A549 (cell line): ENCODE measurements around the gene TBX2. TPM values are rescaled to one million over a fixed set of nuclear protein-coding genes. Genes with fewer than 3 reads are reported as not detected.

Experiments
- ATAC-seq, 2 experiments: fragments of 200-7000 bp in 1 of 2; fragments of >200 bp in 1 of 2; cut with Nextera tagmentation in 1 of 2; cut with Tn5 transposase in 1 of 2; 3 replicates each; pipeline versions ENCODE4 v1.8.0 to v1.9.1; 2018 to 2020; ENCODE audit warnings: mild to moderate bottlenecking in 1 of 2, moderate library complexity in 1 of 2
- CTCF ChIA-PET: fragments of 300-600 bp; sonication (Branson Sonifier 250); formaldehyde crosslinking; extraction: SDS; loops from one replicate; lab custom pipeline; 2021; ENCODE audit warnings: antibody characterized with exemption, inconsistent platforms; lab: Yijun Ruan, JAX
- POLR2A ChIA-PET: fragments of 350-600 bp; formaldehyde crosslinking; extraction: SDS; loops from one replicate; lab custom pipeline; 2021; ENCODE audit warnings: antibody characterized with exemption, inconsistent platforms; lab: Yijun Ruan, JAX
- DNase-seq, 2 experiments: peaks; one replicate each; pipeline versions ENCODE4 v3.0.0 to v3.0.0-alpha.2; 2011 to 2016; ENCODE audit warnings: low read depth in 1 of 2, low spot score in 1 of 2
- FAIRE-seq: peaks from 2 replicates; lab custom pipeline; 2011; peaks lifted over from hg19 to GRCh38; lab: Jason Lieb, UNC
- H3K27ac ChIP-seq, 2 experiments: fragments of >200 bp; sonication (Bioruptor Twin); formaldehyde crosslinking; 3 replicates each; pipeline ENCODE4 v1.5.1; 2016 to 2017
- H3K4me1 ChIP-seq: fragments of >200 bp; sonication (Bioruptor Twin); formaldehyde crosslinking; 3 replicates; pipeline ENCODE4 v1.6.1; 2016
- H3K4me2 ChIP-seq: fragments of >200 bp; sonication (Bioruptor Twin); formaldehyde crosslinking; 3 replicates; pipeline ENCODE4 v1.6.1; 2016
- H3K4me3 ChIP-seq: fragments of >200 bp; sonication (Bioruptor Twin); formaldehyde crosslinking; 3 replicates; pipeline ENCODE4 v1.5.1; 2016
- H3K9me3 ChIP-seq: fragments of >200 bp; sonication (Bioruptor Twin); formaldehyde crosslinking; 3 replicates; pipeline ENCODE4 v1.6.1; 2016
- BCL3 ChIP-seq: fragments of >200 bp; sonication (Bioruptor Twin); formaldehyde crosslinking; IDR thresholded peaks from 3 replicates; pipeline ENCODE4 v1.6.1; 2016
- CBX2 ChIP-seq: fragments of 200-600 bp; sonication (generic); IDR thresholded peaks from 2 replicates; pipeline ENCODE4 v1.6.1; 2016; ENCODE audit warnings: low read depth, mild to moderate bottlenecking, borderline replicate concordance
- CBX8 ChIP-seq: fragments of 200-600 bp; sonication (generic); IDR thresholded peaks from 2 replicates; pipeline ENCODE4 v1.6.1; 2016
- CHD2 ChIP-seq: fragments of 150-350 bp; IDR thresholded peaks from 2 replicates; pipeline ENCODE4 v1.6.1; 2014; ENCODE audit warnings: low read length; ENCODE audit not compliant: partially characterized antibody
- CHD4 ChIP-seq: fragments of 200-600 bp; sonication (generic); IDR thresholded peaks from 2 replicates; pipeline ENCODE4 v1.6.1; 2016; ENCODE audit warnings: antibody characterized with exemption, mild to moderate bottlenecking, borderline replicate concordance
- EP300 ChIP-seq, 2 experiments: fragments of >200 bp; sonication (Bioruptor Twin); formaldehyde crosslinking; IDR thresholded peaks; 2 replicates in 1 of 2; 3 replicates in 1 of 2; pipeline ENCODE4 v1.6.1; 2016 to 2017
- ESRRA ChIP-seq: fragments of 150-350 bp; IDR thresholded peaks from 2 replicates; pipeline ENCODE4 v1.6.1; 2014; ENCODE audit warnings: mild to moderate bottlenecking, low read length, borderline replicate concordance
- HDAC2 ChIP-seq: fragments of 200-600 bp; sonication (generic); IDR thresholded peaks from 2 replicates; pipeline ENCODE4 v1.6.1; 2016
- HES2 ChIP-seq: fragments of >200 bp; sonication (Bioruptor Twin); formaldehyde crosslinking; IDR thresholded peaks from 2 replicates; pipeline ENCODE4 v1.6.1; 2016
- HOXB13 ChIP-seq: fragments of 250-450 bp; sonication (Bioruptor Pico); IDR thresholded peaks from 2 replicates; pipeline ENCODE4 v1.5.0; 2020; ENCODE audit warnings: low read depth, mild to moderate bottlenecking, moderate library complexity
- MAX ChIP-seq: IDR thresholded peaks from 2 replicates; pipeline ENCODE4 v1.6.1; 2012
- MYC ChIP-seq: IDR thresholded peaks from 2 replicates; pipeline ENCODE4 v1.6.1; 2012; ENCODE audit warnings: mild to moderate bottlenecking, inconsistent platforms, low read length, improper control_type of control experiment, borderline replicate concordance
- NFE2L2 ChIP-seq: fragments of 150-350 bp; conservative IDR thresholded peaks from 2 replicates; pipeline ENCODE4 v1.6.1; 2014; ENCODE audit warnings: low read length
- NR3C1 ChIP-seq: fragments of >200 bp; sonication (Bioruptor Twin); formaldehyde crosslinking; IDR thresholded peaks from 3 replicates; pipeline ENCODE4 v1.6.1; 2017
- PHF8 ChIP-seq: fragments of 200-600 bp; sonication (generic); IDR thresholded peaks from 2 replicates; pipeline ENCODE4 v1.6.1; 2016; ENCODE audit warnings: low read depth, mild to moderate bottlenecking, antibody characterized with exemption, moderate library complexity, borderline replicate concordance
- RAD21 ChIP-seq, 2 experiments: fragments of >200 bp in 1 of 2; sonication (Bioruptor Twin) in 1 of 2; formaldehyde crosslinking in 1 of 2; IDR thresholded peaks in 1 of 2; conservative IDR thresholded peaks in 1 of 2; 2 replicates in 1 of 2; 3 replicates in 1 of 2; pipeline ENCODE4 v1.6.1; 2012 to 2018; ENCODE audit warnings: inconsistent platforms in 1 of 2
- RNF2 ChIP-seq: fragments of 200-600 bp; sonication (generic); IDR thresholded peaks from 2 replicates; pipeline ENCODE4 v1.6.1; 2016; ENCODE audit warnings: low read depth, mild to moderate bottlenecking, antibody characterized with exemption, moderate library complexity, borderline replicate concordance
- SREBF2 ChIP-seq: fragments of 450-650 bp; IDR thresholded peaks from 2 replicates; pipeline ENCODE4 v1.6.1; 2014; ENCODE audit warnings: mild to moderate bottlenecking, moderate library complexity
- USF2 ChIP-seq: fragments of 450-650 bp; IDR thresholded peaks from 2 replicates; pipeline ENCODE4 v1.6.1; 2014; ENCODE audit warnings: antibody characterized with exemption
- ZFP36 ChIP-seq: fragments of 450-650 bp; IDR thresholded peaks from 2 replicates; pipeline ENCODE4 v1.6.1; 2014; ENCODE audit warnings: borderline replicate concordance; ENCODE audit not compliant: partially characterized antibody
- WGBS: methylation state at CpG from one replicate; pipeline ENCODE4 v1.1.6; 2017; ENCODE audit errors: missing lambda C conversion rate; 5-methylcytosine and 5-hydroxymethylcytosine counted together
- polyA plus RNA-seq, 4 experiments: library from polyadenylated mRNA; depleted of rRNA in 3 of 4; stranded (reverse); fragments of >200 nt; fragmentation: RNase III in 1 of 4; extraction: RNeasy Plus Mini Kit Qiagen cat#74134 plus additional on column Dnase treatment in 1 of 4; gene quantifications; 2 replicates in 3 of 4; 3 replicates in 1 of 4; pipeline ENCODE4 v1.2.3, GENCODE V29; 2011 to 2017

Gene TBX2
- polyA plus RNA-seq, 2 of the 4 experiments (the other 2 are of a cell fraction), result 0.71 to 2.3 TPM

- DNase-seq (no peak), ATAC-seq (no peak)
- ChIA-PET POLR2A (interaction anchor here (0.6 kb wide), 1 partner anchor 107 kb away, joined by 4 read pairs; no protein-coding TSS in a partner anchor), CTCF (interaction anchor here (0.6 to 19.8 kb wide), 12 partner anchors 9 to 416 kb away, joined by 3 to 357 read pairs (median 5); no protein-coding TSS in a partner anchor)
- H3K27ac ChIP-seq, result no peak overlapping the region
- WGBS, result 88% methylated on average over 4 of the region's 4 CpGs
- H3K4me1 ChIP-seq, result peaks cover 14% of the 10 kb centered on the region
- no peak overlapping the region for H3K4me2 ChIP-seq
- no peaks in the 10 kb centered on the region for H3K9me3 ChIP-seq
- TF ChIP-seq RAD21 (conservative IDR thresholded peaks at IDR 0.05 in 1 of 2, IDR thresholded peaks at IDR 0.05 in 1 of 2), result no peak
- TF ChIP-seq, all 56 proteins: peak for 0
- FAIRE-seq, result no peak
- no peak overlapping the region for H3K4me3 ChIP-seq
Measured at GRCh38 chr17:61420745-61421398, 21.2 kb downstream of the TBX2 start.

- ChIA-PET CTCF (interaction anchor here (0.6 to 19.8 kb wide), 8 partner anchors 9 to 415 kb away, joined by 3 to 357 read pairs (median 6); no protein-coding TSS in a partner anchor), POLR2A (interaction anchor here (0.6 kb wide), 1 partner anchor 106 kb away, joined by 4 read pairs; no protein-coding TSS in a partner anchor)
- no peak for DNase-seq
- no peak for ATAC-seq
- no peaks in the 10 kb centered on the region for H3K9me3 ChIP-seq
- peaks cover 19% of the 10 kb centered on the region for H3K4me1 ChIP-seq
- FAIRE-seq, result no peak
- no peak overlapping the region for H3K4me2 ChIP-seq
- H3K4me3 ChIP-seq, result no peak overlapping the region
- 88% methylated on average over 4 of the region's 4 CpGs for WGBS
- TF ChIP-seq HDAC2, result no peak
- no peak for TF ChIP-seq ZFP36
- no peak for TF ChIP-seq EP300 (IDR thresholded peaks at IDR 0.05)
- no peak for TF ChIP-seq CHD4
- no peak for TF ChIP-seq MYC
- TF ChIP-seq BCL3, result no peak
- no peak for TF ChIP-seq HOXB13 (CRISPR knock-in tag)
- TF ChIP-seq ESRRA, result no peak
- TF ChIP-seq USF2, result no peak
- H3K27ac ChIP-seq, result no peak overlapping the region
Measured at GRCh38 chr17:61421460-61421859, 21.8 kb downstream of the TBX2 start.

- Histone ChIP-seq H3K4me3 (no peak overlapping the region), H3K4me1 (peaks cover 21% of the 10 kb centered on the region), H3K4me2 (no peak overlapping the region), H3K9me3 (no peaks in the 10 kb centered on the region), H3K27ac (no peak overlapping the region)
- 64% methylated on average over 5 of the region's 5 CpGs for WGBS
- ATAC-seq (no peak), FAIRE-seq (peak; percentile 51), DNase-seq (no peak)
- POLR2A ChIA-PET, result no interaction called here
- CTCF ChIA-PET, result interaction anchor here (1.2 to 19.8 kb wide), 6 partner anchors 8 to 161 kb away, joined by 3 to 357 read pairs (median 22); no protein-coding TSS in a partner anchor
- TF ChIP-seq SREBF2, result no peak
- no peak for TF ChIP-seq NR3C1
- TF ChIP-seq HES2, result no peak
- no peak for TF ChIP-seq MAX
- no peak for TF ChIP-seq ZFP36
- TF ChIP-seq NFE2L2, result no peak
- TF ChIP-seq PHF8, result no peak
- TF ChIP-seq CHD2, result no peak
- no peak for TF ChIP-seq HOXB13 (CRISPR knock-in tag)
- TF ChIP-seq CBX2, result no peak
- TF ChIP-seq RNF2, result no peak
- no peak for TF ChIP-seq CBX8
Measured at GRCh38 chr17:61422116-61422799, 22.6 kb downstream of the TBX2 start.
